Gastroesophageal sphincter (tissue), 3 donors: ENCODE measurements around the gene DBN1.

Experiments used
- EP300 ChIP-seq: sonication (generic); formaldehyde crosslinking; IDR thresholded peaks from one replicate; pipeline ENCODE4 v1.6.1; 2017; ENCODE audit warnings: antibody characterized with exemption, mild to moderate bottlenecking
- POLR2A ChIP-seq, 2 donors: fragments of 450-650 bp; IDR thresholded peaks; one replicate each; pipeline ENCODE4 v1.6.1; 2017; ENCODE audit warnings: antibody characterized with exemption in 2 of 2, mild to moderate bottlenecking in 2 of 2, moderate library complexity in 1 of 2
- POLR2AphosphoS5 ChIP-seq: sonication (generic); formaldehyde crosslinking; IDR thresholded peaks from one replicate; pipeline ENCODE4 v1.6.1; 2017; ENCODE audit warnings: antibody characterized with exemption
- TF ChIP-seq, protein P1 (sequence below), 4 experiments: fragments of 200-600 bp in 2 of 4; fragments of 450-650 bp in 2 of 4; sonication (generic) in 1 of 4; IDR thresholded peaks; one replicate each; pipeline ENCODE4 v1.5.1; 2017 to 2019; ENCODE audit warnings: antibody characterized with exemption in 4 of 4, mild to moderate bottlenecking in 2 of 4, moderate library complexity in 2 of 4

GRCh38 chr5:177491429-177491945 lies 18.1 kb upstream of the DBN1 start:
- TF ChIP-seq, protein P1, sequence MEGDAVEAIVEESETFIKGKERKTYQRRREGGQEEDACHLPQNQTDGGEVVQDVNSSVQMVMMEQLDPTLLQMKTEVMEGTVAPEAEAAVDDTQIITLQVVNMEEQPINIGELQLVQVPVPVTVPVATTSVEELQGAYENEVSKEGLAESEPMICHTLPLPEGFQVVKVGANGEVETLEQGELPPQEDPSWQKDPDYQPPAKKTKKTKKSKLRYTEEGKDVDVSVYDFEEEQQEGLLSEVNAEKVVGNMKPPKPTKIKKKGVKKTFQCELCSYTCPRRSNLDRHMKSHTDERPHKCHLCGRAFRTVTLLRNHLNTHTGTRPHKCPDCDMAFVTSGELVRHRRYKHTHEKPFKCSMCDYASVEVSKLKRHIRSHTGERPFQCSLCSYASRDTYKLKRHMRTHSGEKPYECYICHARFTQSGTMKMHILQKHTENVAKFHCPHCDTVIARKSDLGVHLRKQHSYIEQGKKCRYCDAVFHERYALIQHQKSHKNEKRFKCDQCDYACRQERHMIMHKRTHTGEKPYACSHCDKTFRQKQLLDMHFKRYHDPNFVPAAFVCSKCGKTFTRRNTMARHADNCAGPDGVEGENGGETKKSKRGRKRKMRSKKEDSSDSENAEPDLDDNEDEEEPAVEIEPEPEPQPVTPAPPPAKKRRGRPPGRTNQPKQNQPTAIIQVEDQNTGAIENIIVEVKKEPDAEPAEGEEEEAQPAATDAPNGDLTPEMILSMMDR (IDR thresholded peaks at IDR 0.05): peak in 3 of 4 experiments; percentile 92 to 97 (median 95)
- no peak for TF ChIP-seq POLR2A (IDR thresholded peaks at IDR 0.05)
- TF ChIP-seq POLR2AphosphoS5: no peak
- TF ChIP-seq EP300: no peak
